ENCODE measurements around the gene BMS1.

DNA sequence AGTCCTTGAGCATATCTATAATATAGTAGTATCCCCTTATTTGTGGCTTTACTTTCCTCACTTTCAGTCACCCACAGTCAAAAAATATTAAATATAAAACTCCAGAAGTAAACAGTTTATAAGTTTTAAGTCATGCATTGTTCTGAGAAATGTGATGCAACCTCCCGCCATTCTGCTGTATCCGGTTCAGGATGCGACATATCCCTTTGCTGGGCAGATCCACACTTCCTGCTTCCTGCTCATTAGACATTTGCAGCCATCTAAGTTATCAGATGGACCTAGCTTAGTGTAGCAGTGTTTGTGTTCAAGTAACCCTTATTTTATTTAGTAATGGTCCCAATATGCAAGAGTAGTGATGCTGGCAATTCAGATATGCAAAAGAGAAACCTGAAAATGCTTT lies 38.9 kb upstream of the BMS1 start:
- TF ChIP-seq, protein P1, sequence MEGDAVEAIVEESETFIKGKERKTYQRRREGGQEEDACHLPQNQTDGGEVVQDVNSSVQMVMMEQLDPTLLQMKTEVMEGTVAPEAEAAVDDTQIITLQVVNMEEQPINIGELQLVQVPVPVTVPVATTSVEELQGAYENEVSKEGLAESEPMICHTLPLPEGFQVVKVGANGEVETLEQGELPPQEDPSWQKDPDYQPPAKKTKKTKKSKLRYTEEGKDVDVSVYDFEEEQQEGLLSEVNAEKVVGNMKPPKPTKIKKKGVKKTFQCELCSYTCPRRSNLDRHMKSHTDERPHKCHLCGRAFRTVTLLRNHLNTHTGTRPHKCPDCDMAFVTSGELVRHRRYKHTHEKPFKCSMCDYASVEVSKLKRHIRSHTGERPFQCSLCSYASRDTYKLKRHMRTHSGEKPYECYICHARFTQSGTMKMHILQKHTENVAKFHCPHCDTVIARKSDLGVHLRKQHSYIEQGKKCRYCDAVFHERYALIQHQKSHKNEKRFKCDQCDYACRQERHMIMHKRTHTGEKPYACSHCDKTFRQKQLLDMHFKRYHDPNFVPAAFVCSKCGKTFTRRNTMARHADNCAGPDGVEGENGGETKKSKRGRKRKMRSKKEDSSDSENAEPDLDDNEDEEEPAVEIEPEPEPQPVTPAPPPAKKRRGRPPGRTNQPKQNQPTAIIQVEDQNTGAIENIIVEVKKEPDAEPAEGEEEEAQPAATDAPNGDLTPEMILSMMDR (IDR thresholded peaks at IDR 0.05): no peak
- TF ChIP-seq POLR2A (IDR thresholded peaks at IDR 0.05) (no peak), POLR2AphosphoS5 (IDR thresholded peaks at IDR 0.05) (no peak)

All from sigmoid colon (tissue), 4 donors.